Adrenal gland (tissue), 12 donors: Measurements from ENCODE around the gene C19orf47. TPM values are rescaled to one million over a fixed set of nuclear protein-coding genes. Genes with fewer than 3 reads are reported as not detected.

Experiments
- DNase-seq, 7 donors: peaks; one replicate each; pipeline ENCODE4 v3.0.0-alpha.2; 2019 to 2020
- H3K27ac ChIP-seq, 5 donors: fragments of 200-600 bp; sonication (generic) in 4 of 5; 1 replicate in 3 of 5; 2 replicates in 2 of 5; pipeline versions ENCODE4 v1.5.1 to v1.8.0; 2016 to 2020; ENCODE audit warnings: mild to moderate bottlenecking in 1 of 5
- H3K27me3 ChIP-seq: fragments of 200-600 bp; 2 replicates; pipeline ENCODE4 v1.8.0; 2021
- H3K36me3 ChIP-seq, 2 donors: fragments of 200-600 bp; replicated peaks in 1 of 2; 1 replicate in 1 of 2; 2 replicates in 1 of 2; pipeline versions ENCODE4 v1.5.1 to v1.8.0; 2018 to 2022
- H3K4me1 ChIP-seq, 2 donors: fragments of 200-600 bp; replicated peaks in 1 of 2; 1 replicate in 1 of 2; 2 replicates in 1 of 2; pipeline versions ENCODE4 v1.5.1 to v1.8.0; 2018 to 2021
- H3K4me3 ChIP-seq, 4 donors: fragments of 200-600 bp; sonication (generic) in 3 of 4; one replicate each; pipeline ENCODE4 v1.5.1; 2016 to 2018
- H3K9me3 ChIP-seq, 3 donors: fragments of 200-600 bp; sonication (generic) in 1 of 3; replicated peaks in 1 of 3; 1 replicate in 2 of 3; 2 replicates in 1 of 3; pipeline versions ENCODE4 v1.5.1 to v1.8.0; 2016 to 2021
- POLR2A ChIP-seq, 2 donors: fragments of 450-650 bp; IDR thresholded peaks; one replicate each; pipeline ENCODE4 v1.6.1; 2017; ENCODE audit warnings: antibody characterized with exemption in 2 of 2, mild to moderate bottlenecking in 2 of 2, moderate library complexity in 1 of 2
- WGBS, 4 donors: extraction: QIAGEN DNeasy Blood & Tissue Kit in 2 of 4; methylation state at CpG; one replicate each; pipeline versions ENCODE4 v1.1.5 to v1.1.7; 2013 to 2017; 5-methylcytosine and 5-hydroxymethylcytosine counted together
- intact Hi-C, 2 donors: fragments of 100-400 bp; cut with DNase I; formaldehyde crosslinking; loops; one replicate each; pipeline versions ENCODE4 v1.14.1 to v1.15.0; 2022 to 2023
- polyA plus RNA-seq, 3 donors: library from polyadenylated mRNA; stranded (reverse); fragments of 200-250 nt in 2 of 3; fragments of 350-450 nt in 1 of 3; fragmentation: Illumina TruSeq in 1 of 3; extraction: RNeasy Lipid Tissue Mini Kit (QIAGEN cat#74804) in 1 of 3; gene quantifications; one replicate each; pipeline ENCODE4 v1.2.3, GENCODE V29; 2013 to 2014
- total RNA-seq, 9 donors: library from RNA; depleted of rRNA in 4 of 9; stranded (reverse); fragments of >200 nt in 4 of 9; fragments of 120-200 nt in 1 of 9; fragmentation: NEBNext Ultra II Directional in 1 of 9; extraction: Animal tissue kit (Norgen Biotek cat#: 25700) in 1 of 9; gene quantifications; one replicate each; pipeline versions ENCODE4 v1.1.0 to v1.2.4, GENCODE V29; 2013 to 2023
- TF ChIP-seq, protein P1 (sequence below), 6 experiments: fragments of 450-650 bp in 4 of 6; fragments of 200-600 bp in 2 of 6; sonication (generic) in 1 of 6; IDR thresholded peaks; 1 replicate in 5 of 6; 2 replicates in 1 of 6; pipeline versions ENCODE4 v1.5.1 to v1.8.0; 2016 to 2021; ENCODE audit warnings: antibody characterized with exemption in 6 of 6, mild to moderate bottlenecking in 2 of 6, moderate library complexity in 1 of 6
- donor health status: healthy with polysubstance abuse.
- donor health status: Bipolar disorder and iron deficiency.
- donor health status: DM: yes; HTN: yes; CAD: no.
- donor health status: DM: no; HTN: no; CAD: no.
- donor health status: DM: no; HTN: no; CAD: no.
- donor health status: DM: yes; HTN: yes; CAD: no.

Gene C19orf47
- total and polyA plus RNA-seq, 12 donors = 7.0 to 20.9 (median 14.6) TPM

DNA sequence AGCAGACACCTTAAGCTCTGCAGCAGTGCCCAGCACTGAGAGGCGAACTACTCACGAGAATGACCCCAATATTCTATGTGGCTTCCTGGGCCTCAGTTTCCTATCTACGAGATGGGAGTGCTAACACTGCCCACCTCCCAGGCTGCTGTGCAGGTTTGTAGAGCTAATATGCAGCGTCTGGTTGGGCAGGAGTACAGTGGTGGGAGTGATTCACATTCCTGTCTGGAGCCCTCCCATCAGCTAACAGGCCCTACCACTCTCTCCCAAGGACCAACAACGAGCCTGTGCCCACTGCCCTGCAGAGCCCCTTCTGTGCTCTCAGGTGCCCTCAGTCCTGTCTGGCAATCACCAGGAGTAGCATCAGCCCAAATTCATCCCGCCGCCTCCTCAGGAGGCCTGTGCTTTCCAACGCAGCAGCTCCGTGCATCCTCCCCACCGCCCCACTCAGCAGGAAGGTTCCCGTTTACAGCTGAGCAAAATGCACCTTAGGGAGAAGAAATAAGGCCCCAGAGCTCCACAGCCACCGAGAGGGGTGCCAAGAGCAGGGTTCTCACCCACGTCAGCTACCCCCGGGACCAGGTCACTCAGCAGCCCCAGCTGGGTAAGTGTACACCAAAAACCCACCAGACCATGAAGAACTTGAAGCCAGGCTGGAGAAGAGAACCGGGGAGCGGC, 69.7 kb downstream of the C19orf47 start:
- peak overlapping the region in 3 of 5 donors; percentile 14 to 95 (median 32) for H3K27ac ChIP-seq
- no peak for DNase-seq

DNA sequence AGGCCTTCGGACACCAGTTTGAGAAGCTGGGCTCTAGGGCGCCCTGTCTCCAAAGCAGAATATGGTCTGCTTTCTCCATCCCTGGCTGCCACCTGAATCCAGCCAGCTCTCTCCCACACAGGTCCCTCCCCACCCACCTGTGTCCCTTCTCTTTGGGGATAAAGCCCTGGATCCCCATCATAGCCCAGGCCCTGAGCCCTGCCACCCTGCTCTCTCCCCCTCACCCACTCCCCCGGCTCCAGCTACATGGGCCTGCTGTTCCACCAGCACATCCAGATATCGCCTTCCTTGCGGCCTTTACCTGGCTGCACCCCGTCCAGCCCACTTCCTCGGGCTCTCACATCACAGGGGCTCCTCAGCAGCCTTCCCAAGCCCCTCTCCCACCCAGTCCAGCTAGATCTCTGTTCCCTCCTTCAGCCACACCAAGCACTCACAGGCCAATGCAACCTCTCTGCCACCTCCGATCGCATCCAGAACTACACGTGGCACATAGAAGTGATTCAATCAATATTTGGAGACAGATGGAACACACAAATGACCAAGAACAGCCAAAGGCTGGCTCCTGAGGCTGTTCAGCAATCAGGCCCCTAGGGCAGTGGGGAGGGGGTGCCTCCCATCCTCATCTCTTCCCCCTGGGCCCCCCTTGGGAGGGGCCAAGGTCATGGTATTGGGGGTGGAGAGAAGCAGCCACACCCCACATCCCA, 70.7 kb downstream of the C19orf47 start:
- no peaks in the 10 kb centered on the region for H3K9me3 ChIP-seq
- peak overlapping the region in 1 of 5 donors; percentile 95 for H3K27ac ChIP-seq
- DNase-seq = no peak
- no peaks in the 10 kb centered on the region for H3K36me3 ChIP-seq
- no peak overlapping the region for H3K4me3 ChIP-seq
- intact Hi-C loops = no loop called here
- TF ChIP-seq, protein P1, sequence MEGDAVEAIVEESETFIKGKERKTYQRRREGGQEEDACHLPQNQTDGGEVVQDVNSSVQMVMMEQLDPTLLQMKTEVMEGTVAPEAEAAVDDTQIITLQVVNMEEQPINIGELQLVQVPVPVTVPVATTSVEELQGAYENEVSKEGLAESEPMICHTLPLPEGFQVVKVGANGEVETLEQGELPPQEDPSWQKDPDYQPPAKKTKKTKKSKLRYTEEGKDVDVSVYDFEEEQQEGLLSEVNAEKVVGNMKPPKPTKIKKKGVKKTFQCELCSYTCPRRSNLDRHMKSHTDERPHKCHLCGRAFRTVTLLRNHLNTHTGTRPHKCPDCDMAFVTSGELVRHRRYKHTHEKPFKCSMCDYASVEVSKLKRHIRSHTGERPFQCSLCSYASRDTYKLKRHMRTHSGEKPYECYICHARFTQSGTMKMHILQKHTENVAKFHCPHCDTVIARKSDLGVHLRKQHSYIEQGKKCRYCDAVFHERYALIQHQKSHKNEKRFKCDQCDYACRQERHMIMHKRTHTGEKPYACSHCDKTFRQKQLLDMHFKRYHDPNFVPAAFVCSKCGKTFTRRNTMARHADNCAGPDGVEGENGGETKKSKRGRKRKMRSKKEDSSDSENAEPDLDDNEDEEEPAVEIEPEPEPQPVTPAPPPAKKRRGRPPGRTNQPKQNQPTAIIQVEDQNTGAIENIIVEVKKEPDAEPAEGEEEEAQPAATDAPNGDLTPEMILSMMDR (IDR thresholded peaks at IDR 0.05) = no peak
- no peak for TF ChIP-seq POLR2A (IDR thresholded peaks at IDR 0.05)
- no peaks in the 10 kb centered on the region for H3K27me3 ChIP-seq
- WGBS, 4 donors = 75 to 84% (median 78%) methylated on average over 10 of the region's 10 CpGs
- peaks cover 34 to 81% of the 10 kb centered on the region in 2 donors for H3K4me1 ChIP-seq

More for the DNA sequence above, 69.7 kb downstream of the C19orf47 start:
- H3K27me3 ChIP-seq = no peaks in the 10 kb centered on the region
- no peaks in the 10 kb centered on the region for H3K36me3 ChIP-seq
- H3K4me3 ChIP-seq = peak overlapping the region in 1 of 4 donors; percentile 6
- 68 to 80% (median 74%) methylated on average over 4 to 16 of the region's 16 CpGs for WGBS, 4 donors
- no peaks in the 10 kb centered on the region for H3K9me3 ChIP-seq
- peaks cover 41 to 88% of the 10 kb centered on the region in 2 donors for H3K4me1 ChIP-seq
- TF ChIP-seq, protein P1 (IDR thresholded peaks at IDR 0.05) = no peak
- no peak for TF ChIP-seq POLR2A (IDR thresholded peaks at IDR 0.05)
- intact Hi-C loops = no loop called here

DNA sequence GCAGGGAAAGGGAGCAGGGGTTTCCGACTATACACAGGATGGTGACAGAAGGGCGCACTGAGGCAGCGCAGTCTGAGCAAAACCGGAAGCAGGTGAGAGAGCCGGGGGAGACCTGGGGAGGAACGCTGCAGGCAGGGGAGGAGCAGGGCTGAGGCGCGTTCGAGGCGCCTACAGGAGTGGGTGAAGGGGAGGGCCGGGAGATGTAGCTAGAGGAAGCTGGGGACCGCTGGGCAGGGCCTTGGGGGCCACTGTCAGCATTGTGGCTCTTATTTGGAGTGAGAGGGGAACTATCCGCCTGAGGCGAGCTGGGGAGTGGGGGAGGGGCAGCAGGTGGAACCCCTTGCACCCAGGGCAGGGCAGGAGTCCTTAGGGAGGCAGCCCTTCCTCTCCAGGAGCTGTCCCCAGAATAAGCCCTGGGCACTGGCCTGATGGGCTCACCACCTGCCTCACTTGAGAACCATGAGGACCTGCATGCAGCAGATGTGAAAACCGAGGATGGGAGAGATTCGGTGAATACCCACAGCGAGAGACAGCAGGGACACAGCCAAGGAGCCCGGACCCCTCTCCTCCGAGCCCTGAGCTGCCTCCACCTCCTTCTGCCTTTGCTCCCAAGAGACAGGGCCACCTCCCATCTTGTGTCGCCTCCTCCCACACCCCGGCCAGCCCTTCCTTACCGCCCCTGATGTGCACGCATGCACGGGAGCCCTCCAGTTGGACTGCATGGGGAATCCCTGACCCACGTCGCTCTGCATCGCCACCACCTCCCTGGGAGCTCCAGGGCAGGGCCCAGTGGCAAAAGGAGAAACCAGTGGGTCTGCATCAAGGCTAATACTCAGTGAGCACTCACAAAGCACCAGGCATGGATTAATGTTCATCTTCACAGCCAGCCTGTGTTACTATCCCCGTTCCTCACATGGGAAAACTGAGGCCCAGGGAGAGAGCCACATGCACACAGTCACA, 73.3 kb downstream of the C19orf47 start:
- Histone ChIP-seq H3K27me3 (no peaks in the 10 kb centered on the region), H3K4me3 (no peak overlapping the region), H3K9me3 (no peaks in the 10 kb centered on the region), H3K36me3 (no peaks in the 10 kb centered on the region), H3K4me1 (peaks cover 26 to 56% of the 10 kb centered on the region in 2 donors), H3K27ac (no peak overlapping the region)
- intact Hi-C loops = no loop called here
- no peak for TF ChIP-seq POLR2A (IDR thresholded peaks at IDR 0.05)
- no peak for DNase-seq
- 70 to 76% (median 76%) methylated on average over 18 to 28 of the region's 28 CpGs for WGBS, 4 donors

DNA sequence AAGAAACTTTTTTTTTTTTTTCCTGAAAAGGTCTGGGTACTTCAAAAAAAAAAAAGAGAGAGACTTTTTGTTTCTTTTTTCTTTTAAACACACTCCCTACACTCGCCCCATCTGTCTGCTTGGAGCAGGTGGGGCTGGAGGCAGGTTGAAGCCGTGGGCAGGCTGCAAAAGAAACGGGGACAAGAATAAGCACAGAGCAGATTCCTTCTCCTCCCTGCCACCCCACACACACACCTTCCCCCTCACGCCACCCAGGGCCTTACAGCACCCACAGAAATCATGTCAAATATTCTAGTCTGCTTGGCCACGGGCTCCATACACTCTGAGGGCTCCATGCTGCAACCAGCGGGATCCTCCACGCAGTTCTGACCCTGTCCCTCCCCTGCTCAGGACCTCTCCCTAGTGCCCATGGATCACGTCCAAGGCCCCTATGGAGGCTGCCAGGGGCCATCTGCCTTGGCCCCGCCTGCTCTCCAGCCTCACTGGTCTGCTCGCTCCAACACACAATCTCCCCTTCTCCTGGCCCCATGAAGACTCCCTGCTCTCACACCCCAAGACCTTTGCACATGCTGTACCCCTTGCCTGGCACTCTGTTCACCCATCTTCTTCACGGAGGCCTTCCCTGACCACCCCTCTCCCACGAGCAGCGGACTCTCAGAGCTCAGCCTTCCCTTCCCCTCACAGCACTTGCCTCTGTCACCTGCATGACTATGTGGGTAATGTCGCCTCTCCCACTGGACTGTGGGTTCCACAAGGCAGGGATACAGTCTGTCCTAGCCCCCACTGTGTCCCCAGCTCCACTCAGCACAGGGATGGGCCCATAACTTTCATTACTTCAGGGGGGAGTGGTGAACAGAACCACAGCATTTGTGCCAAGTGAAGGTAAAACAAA, 74.5 kb downstream of the C19orf47 start:
- intact Hi-C loops = no loop called here
- Histone ChIP-seq H3K27me3 (no peaks in the 10 kb centered on the region), H3K27ac (peak overlapping the region in 1 of 5 donors; percentile 34), H3K4me1 (peaks cover 29 to 45% of the 10 kb centered on the region in 2 donors), H3K9me3 (no peaks in the 10 kb centered on the region), H3K4me3 (no peak overlapping the region), H3K36me3 (no peaks in the 10 kb centered on the region)
- TF ChIP-seq, protein P1 (IDR thresholded peaks at IDR 0.05) = no peak
- no peak for TF ChIP-seq POLR2A (IDR thresholded peaks at IDR 0.05)
- whole genome bisulfite sequencing, 4 donors = 35 to 53% (median 47%) methylated on average over 13 to 14 of the region's 14 CpGs
- DNase-seq = peak in 1 of 7 donors; percentile 67
